Upper lobe of right lung (tissue), 1 donor: ENCODE data around the gene DIP2C. TPM values are rescaled to one million over a fixed set of nuclear protein-coding genes. Genes with fewer than 3 reads are reported as not detected.

ENCODE experiments used
- ATAC-seq: fragments of 200-7000 bp; cut with Tn5 transposase; one replicate; pipeline ENCODE4 v1.9.1; 2020; ENCODE audit warnings: mild to moderate bottlenecking, moderate library complexity
- DNase-seq: peaks from one replicate; pipeline ENCODE4 v3.0.0-alpha.2; 2020
- H3K27ac ChIP-seq: fragments of 200-600 bp; one replicate; pipeline ENCODE4 v1.8.0; 2022
- H3K27me3 ChIP-seq: fragments of 200-600 bp; one replicate; pipeline ENCODE4 v1.8.0; 2022; ENCODE audit warnings: mild to moderate bottlenecking
- H3K36me3 ChIP-seq: fragments of 200-600 bp; one replicate; pipeline ENCODE4 v1.8.0; 2022
- H3K4me1 ChIP-seq: fragments of 200-600 bp; one replicate; pipeline ENCODE4 v1.8.0; 2022
- H3K4me3 ChIP-seq: fragments of 200-600 bp; one replicate; pipeline ENCODE4 v1.8.0; 2022; ENCODE audit warnings: mild to moderate bottlenecking
- H3K9me3 ChIP-seq: fragments of 200-600 bp; one replicate; pipeline ENCODE4 v1.8.0; 2022
- CTCF ChIP-seq: fragments of 200-600 bp; IDR thresholded peaks from one replicate; pipeline ENCODE4 v1.8.0; 2022; ENCODE audit warnings: antibody characterized with exemption
- intact Hi-C: fragments of 100-400 bp; cut with DNase I; formaldehyde crosslinking; loops from one replicate; pipeline ENCODE4 v1.11.0; 2022
- total RNA-seq: library from RNA; stranded (reverse); fragmentation: NEBNext Ultra II Directional; extraction: Animal tissue kit (Norgen Biotek cat#: 25700); gene quantifications from one replicate; pipeline ENCODE4 v1.2.1, GENCODE V29; 2021
- donor health status: DM: no; HTN: yes; CAD: no; lungs with severe emphysema.

DIP2C gene
- total RNA-seq, 1 donor from 2014 or later: 17.3 TPM

GRCh38 chr10:275680-276079, 413.8 kb downstream of the DIP2C start:
- DNase-seq (no peak), ATAC-seq (no peak)
- intact Hi-C loops: no loop called here

GRCh38 chr10:274866-275265, 414.6 kb downstream of the DIP2C start:
- Histone ChIP-seq H3K4me3 (no peak overlapping the region), H3K36me3 (peaks cover 27% of the 10 kb centered on the region), H3K27ac (no peak overlapping the region), H3K9me3 (no peaks in the 10 kb centered on the region), H3K27me3 (no peaks in the 10 kb centered on the region), H3K4me1 (no peaks in the 10 kb centered on the region)
- ATAC-seq (no peak), DNase-seq (no peak)
- intact Hi-C loops: no loop called here
- TF ChIP-seq CTCF: no peak

More at GRCh38 chr10:275680-276079, 413.8 kb downstream of the DIP2C start:
- Histone ChIP-seq H3K4me1 (no peaks in the 10 kb centered on the region), H3K27ac (no peak overlapping the region), H3K36me3 (peaks cover 31% of the 10 kb centered on the region), H3K4me3 (no peak overlapping the region), H3K27me3 (no peaks in the 10 kb centered on the region), H3K9me3 (no peaks in the 10 kb centered on the region)
- TF ChIP-seq CTCF: no peak

- DNase-seq: no peak
- TF ChIP-seq CTCF: no peak
- no peak overlapping the region for H3K4me3 ChIP-seq
These were observed 416.4 kb downstream of the DIP2C start for GRCh38 chr10:273088-273487.

GRCh38 chr10:271722-272121, 417.7 kb downstream of the DIP2C start:
- no peak for TF ChIP-seq CTCF
- H3K9me3 ChIP-seq: no peaks in the 10 kb centered on the region

More at GRCh38 chr10:273088-273487, 416.4 kb downstream of the DIP2C start:
- Histone ChIP-seq H3K9me3 (no peaks in the 10 kb centered on the region), H3K27ac (no peak overlapping the region), H3K27me3 (no peaks in the 10 kb centered on the region), H3K4me1 (no peaks in the 10 kb centered on the region), H3K36me3 (peaks cover 13% of the 10 kb centered on the region)
- no peak for ATAC-seq
- intact Hi-C loops: no loop called here

GRCh38 chr10:271201-271600, 418.3 kb downstream of the DIP2C start:
- no peaks in the 10 kb centered on the region for H3K4me1 ChIP-seq
- no peaks in the 10 kb centered on the region for H3K27me3 ChIP-seq
- no peak for TF ChIP-seq CTCF
- no peak overlapping the region for H3K27ac ChIP-seq
- no peak overlapping the region for H3K4me3 ChIP-seq
- intact Hi-C loops: no loop called here
- ATAC-seq (no peak), DNase-seq (no peak)
- no peaks in the 10 kb centered on the region for H3K36me3 ChIP-seq
- no peaks in the 10 kb centered on the region for H3K9me3 ChIP-seq

More at GRCh38 chr10:271722-272121, 417.7 kb downstream of the DIP2C start:
- Histone ChIP-seq H3K36me3 (peaks cover 3% of the 10 kb centered on the region), H3K4me3 (no peak overlapping the region), H3K27ac (no peak overlapping the region), H3K4me1 (no peaks in the 10 kb centered on the region), H3K27me3 (no peaks in the 10 kb centered on the region)
- ATAC-seq (no peak), DNase-seq (no peak)
- intact Hi-C loops: no loop called here

GRCh38 chr10:269440-270074, 419.9 kb downstream of the DIP2C start:
- no peaks in the 10 kb centered on the region for H3K36me3 ChIP-seq
- H3K4me3 ChIP-seq: no peak overlapping the region
- no peaks in the 10 kb centered on the region for H3K27me3 ChIP-seq
- no peaks in the 10 kb centered on the region for H3K4me1 ChIP-seq
- ATAC-seq: no peak
- no peak for TF ChIP-seq CTCF
- no peak overlapping the region for H3K27ac ChIP-seq
- intact Hi-C loops: no loop called here
- no peak for DNase-seq
- no peaks in the 10 kb centered on the region for H3K9me3 ChIP-seq
